H1 (cell line): ENCODE data around the gene TRIM23. TPM values are rescaled to one million over a fixed set of nuclear protein-coding genes. Genes with fewer than 3 reads are reported as not detected.

ENCODE experiments used
- ATF2 ChIP-seq: IDR thresholded peaks from 2 replicates; pipeline ENCODE4 v1.6.1; 2012; ENCODE audit warnings: low read length, inconsistent platforms
- BRCA1 ChIP-seq: IDR thresholded peaks from 2 replicates; pipeline ENCODE4 v1.6.1; 2012; ENCODE audit warnings: low read depth, low read length, improper control_type of control experiment
- GABPA ChIP-seq: IDR thresholded peaks from 2 replicates; pipeline ENCODE4 v1.6.1; 2011; ENCODE audit warnings: mild to moderate bottlenecking, low read length, moderate library complexity, borderline replicate concordance; ENCODE audit not compliant: insufficient read depth
- PHF8 ChIP-seq: fragments of 200-600 bp; sonication (generic); conservative IDR thresholded peaks from 2 replicates; pipeline ENCODE4 v1.7.1; 2012; ENCODE audit warnings: low read depth, mild to moderate bottlenecking, inconsistent platforms, low read length, moderate library complexity
- POLR2A ChIP-seq, 2 experiments: IDR thresholded peaks; 1 replicate in 1 of 2; 2 replicates in 1 of 2; pipeline ENCODE4 v1.6.1; 2011; ENCODE audit warnings: low read depth in 2 of 2, low read length in 2 of 2, mild to moderate bottlenecking in 2 of 2; ENCODE audit errors: control extremely low read depth in 1 of 2
- RBBP5 ChIP-seq: IDR thresholded peaks from 2 replicates; pipeline ENCODE4 v1.7.1; 2012; ENCODE audit warnings: low read depth, mild to moderate bottlenecking, inconsistent platforms, low read length, moderate library complexity, borderline replicate concordance
- SIN3A ChIP-seq, 2 experiments: IDR thresholded peaks in 1 of 2; conservative IDR thresholded peaks in 1 of 2; 2 replicates each; pipeline ENCODE4 v1.6.1; 2011 to 2012; ENCODE audit warnings: low read length in 2 of 2, improper control_type of control experiment in 1 of 2, low read depth in 1 of 2, mild to moderate bottlenecking in 1 of 2
- SRF ChIP-seq: IDR thresholded peaks from 2 replicates; pipeline ENCODE4 v1.6.1; 2011; ENCODE audit warnings: mild to moderate bottlenecking, low read depth, low read length, moderate library complexity
- TAF1 ChIP-seq: IDR thresholded peaks from 2 replicates; pipeline ENCODE4 v1.6.1; 2011; ENCODE audit warnings: mild to moderate bottlenecking, low read depth, low read length
- TAF7 ChIP-seq: optimal IDR thresholded peaks from 2 replicates; pipeline ENCODE3; 2011; ENCODE audit warnings: low read depth, mild to moderate bottlenecking, inconsistent platforms, low read length, moderate library complexity, borderline replicate concordance
- polyA plus RNA-seq, 7 experiments: library from polyadenylated mRNA; depleted of rRNA in 3 of 7; stranded (reverse) in 5 of 7; unstranded in 2 of 7; fragments of >200 nt in 5 of 7; fragments of 200-250 nt in 2 of 7; gene quantifications; 1 replicate in 5 of 7; 2 replicates in 1 of 7; 4 replicates in 1 of 7; pipeline versions ENCODE4 v1.2.1 to v1.2.3, GENCODE V29; 2011 to 2013; ENCODE audit warnings: missing spikeins in 2 of 7, mixed read lengths in 2 of 7
- total RNA-seq: library from RNA; stranded (reverse); fragmentation: NEBNext Ultra II Directional; extraction: Animal tissue kit (Norgen Biotek cat#: 25700); gene quantifications from 2 replicates; pipeline ENCODE4 v1.2.1, GENCODE V29; 2021

Gene TRIM23
- total and polyA plus RNA-seq, 2 of the 8 experiments (the other 6 are each of a cell fraction or from before 2014, with no cell fraction given) = 2.5 to 11.7 TPM

DNA sequence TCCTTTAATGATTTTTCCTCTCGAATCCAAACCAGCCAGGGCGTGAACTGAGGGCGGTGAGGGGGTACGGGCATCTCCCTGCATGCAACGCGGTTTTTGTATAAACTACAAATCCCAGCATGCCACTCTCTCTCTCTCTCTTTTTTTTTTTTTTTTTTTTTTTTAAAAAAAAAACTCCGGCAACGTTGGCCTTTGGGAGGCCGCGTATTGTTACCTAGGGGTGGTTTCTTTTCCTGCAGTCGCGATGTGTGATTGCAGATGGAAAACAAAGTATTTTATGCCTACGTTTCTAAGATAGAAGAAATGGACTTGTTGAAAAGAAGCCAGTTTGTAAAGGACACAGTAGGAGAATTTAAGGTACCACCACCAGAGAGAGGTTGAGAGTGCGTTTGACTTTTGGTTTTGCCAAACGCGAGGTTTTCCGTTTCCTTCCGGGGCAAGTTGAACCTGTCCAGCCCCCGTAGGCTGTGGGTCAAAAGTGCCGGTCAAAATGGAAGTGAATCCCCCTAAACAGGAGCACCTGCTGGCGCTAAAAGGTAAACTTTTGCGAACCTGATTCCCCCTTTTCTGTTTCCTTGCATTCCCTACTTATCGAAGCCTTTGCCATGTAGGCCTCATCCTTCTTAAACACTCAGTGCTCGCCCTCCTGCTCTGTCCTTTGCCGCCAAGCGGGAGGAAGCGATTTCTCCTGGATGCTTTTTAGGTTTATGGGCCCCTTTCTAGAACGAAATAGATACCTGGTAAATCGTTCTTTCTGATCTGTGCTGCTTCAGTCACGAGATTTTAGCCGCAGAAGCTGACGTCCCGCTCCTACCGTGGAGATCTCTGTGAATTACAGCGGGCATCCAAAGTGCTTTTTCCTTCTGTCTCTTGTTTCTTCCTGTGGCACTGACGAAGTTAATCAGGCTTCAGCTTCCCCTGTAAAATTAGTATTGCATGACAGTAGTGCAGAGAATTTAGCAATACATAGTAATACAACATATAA, 730 bp upstream of the TRIM23 start, which contains the start of the genes SHLD3 and TRAPPC13 (continued):
- TF ChIP-seq SRF (no peak), TAF1 (peak; percentile 75; the same call in 1 of the 2 replicates), GABPA (peak; percentile 82; the same call in 1 of the 2 replicates), BRCA1 (no peak), PHF8 (peak; percentile 57), POLR2A (IDR thresholded peaks at IDR 0.05; ENCODE audit: control extremely low read depth in 1 of 2, low read depth in 2 of 2, low read length in 2 of 2) (peak in 1 of 2 experiments; percentile 25; a peak in 2 of 3 replicates), RBBP5 (peak; percentile 64; the same call in 1 of the 2 replicates), ATF2 (peak; percentile 55; the same call in 1 of the 2 replicates), TAF7 (peak; percentile 48), SIN3A (conservative IDR thresholded peaks at IDR 0.05 in 1 of 2, IDR thresholded peaks at IDR 0.05 in 1 of 2; ENCODE audit: low read depth in 1 of 2, low read length in 2 of 2) (peak in 1 of 2 experiments; percentile 71; a peak in 1 of 4 replicates)
